ENCODE results near the gene PALM.

- TF ChIP-seq OSR1 (CRISPR knock-in tag; IDR thresholded peaks at IDR 0.05) (no peak), ZFP3 (CRISPR knock-in tag; IDR thresholded peaks at IDR 0.05) (no peak), TCF4 (CRISPR knock-in tag; IDR thresholded peaks at IDR 0.05; ENCODE audit: borderline replicate concordance) (no peak), PATZ1 (CRISPR knock-in tag; IDR thresholded peaks at IDR 0.05; ENCODE audit: borderline replicate concordance) (no peak), SNAI2 (CRISPR knock-in tag; IDR thresholded peaks at IDR 0.05) (no peak), GLIS3 (CRISPR knock-in tag; IDR thresholded peaks at IDR 0.05) (no peak), BACH2 (CRISPR knock-in tag; IDR thresholded peaks at IDR 0.05; ENCODE audit: borderline replicate concordance) (no peak)
- TF ChIP-seq, protein P1, sequence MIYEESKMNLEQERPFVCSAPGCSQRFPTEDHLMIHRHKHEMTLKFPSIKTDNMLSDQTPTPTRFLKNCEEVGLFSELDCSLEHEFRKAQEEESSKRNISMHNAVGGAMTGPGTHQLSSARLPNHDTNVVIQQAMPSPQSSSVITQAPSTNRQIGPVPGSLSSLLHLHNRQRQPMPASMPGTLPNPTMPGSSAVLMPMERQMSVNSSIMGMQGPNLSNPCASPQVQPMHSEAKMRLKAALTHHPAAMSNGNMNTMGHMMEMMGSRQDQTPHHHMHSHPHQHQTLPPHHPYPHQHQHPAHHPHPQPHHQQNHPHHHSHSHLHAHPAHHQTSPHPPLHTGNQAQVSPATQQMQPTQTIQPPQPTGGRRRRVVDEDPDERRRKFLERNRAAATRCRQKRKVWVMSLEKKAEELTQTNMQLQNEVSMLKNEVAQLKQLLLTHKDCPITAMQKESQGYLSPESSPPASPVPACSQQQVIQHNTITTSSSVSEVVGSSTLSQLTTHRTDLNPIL (CRISPR knock-in tag; IDR thresholded peaks at IDR 0.05; ENCODE audit: low read depth): no peak
These were observed 23.7 kb downstream of the PALM start for GRCh38 chr19:732148-733069.

Data from SK-N-SH treated with all-trans-retinoic acid at 6 μM for 48 hours (cell line).